ENCODE results near the gene INPP5E. TPM values are rescaled to one million over a fixed set of nuclear protein-coding genes. Genes with fewer than 3 reads are reported as not detected.

Gene INPP5E
- total and polyA plus RNA-seq, 8 donors = 3.2 to 32.1 (median 8.6) TPM

- intact Hi-C loops (cut with DNase I; ENCODE audit: low total_unique reads) = no loop called here
- no peak overlapping the region for H3K4me3 ChIP-seq
These were observed 4.0 kb upstream of the INPP5E start for GRCh38 chr9:136443687-136444086.

GRCh38 chr9:136443087-136443486 is 3.4 kb upstream of the INPP5E start:
- H3K27me3 ChIP-seq = no peaks in the 10 kb centered on the region
- DNase-seq = no peak
- peaks cover 11 to 20% (median 18%) of the 10 kb centered on the region in 4 donors for H3K4me1 ChIP-seq
- H3K36me3 ChIP-seq = peaks cover 67 to 79% (median 77%) of the 10 kb centered on the region in 4 donors
- 88 to 95% (median 93%) methylated on average over 14 to 15 of the region's 15 CpGs for WGBS, 5 donors
- no peak overlapping the region for H3K4me3 ChIP-seq
- no peaks in the 10 kb centered on the region for H3K9me3 ChIP-seq
- intact Hi-C loops (cut with DNase I; ENCODE audit: low total_unique reads) = no loop called here
- TF ChIP-seq POLR2AphosphoS5 (IDR thresholded peaks at IDR 0.05) = no peak
- TF ChIP-seq CTCF (IDR thresholded peaks at IDR 0.05) = no peak
- no peak for TF ChIP-seq EP300 (IDR thresholded peaks at IDR 0.05)
- TF ChIP-seq POLR2A (IDR thresholded peaks at IDR 0.05) = no peak
- no peak overlapping the region for H3K27ac ChIP-seq

More at GRCh38 chr9:136443687-136444086, 4.0 kb upstream of the INPP5E start:
- Histone ChIP-seq H3K27me3 (no peaks in the 10 kb centered on the region), H3K4me1 (peaks cover 5 to 14% (median 12%) of the 10 kb centered on the region in 4 donors), H3K36me3 (peaks cover 72 to 85% (median 83%) of the 10 kb centered on the region in 4 donors), H3K27ac (no peak overlapping the region), H3K9me3 (no peaks in the 10 kb centered on the region)
- WGBS, 5 donors = 89 to 95% (median 90%) methylated on average over 7 of the region's 7 CpGs
- no peak for TF ChIP-seq POLR2A (IDR thresholded peaks at IDR 0.05)
- TF ChIP-seq POLR2AphosphoS5 (IDR thresholded peaks at IDR 0.05) = no peak
- TF ChIP-seq EP300 (IDR thresholded peaks at IDR 0.05) = no peak
- no peak for TF ChIP-seq CTCF (IDR thresholded peaks at IDR 0.05)
- no peak for DNase-seq

- 77 to 82% (median 79%) methylated on average over 5 of the region's 5 CpGs for WGBS, 5 donors
- DNase-seq = no peak
- H3K4me3 ChIP-seq = no peak overlapping the region
- H3K36me3 ChIP-seq = peaks cover 60 to 71% (median 69%) of the 10 kb centered on the region in 4 donors
- TF ChIP-seq CTCF (IDR thresholded peaks at IDR 0.05) = no peak
- TF ChIP-seq EP300 (IDR thresholded peaks at IDR 0.05) = no peak
- no peak for TF ChIP-seq POLR2AphosphoS5 (IDR thresholded peaks at IDR 0.05)
- no peak for TF ChIP-seq POLR2A (IDR thresholded peaks at IDR 0.05)
- no peaks in the 10 kb centered on the region for H3K27me3 ChIP-seq
- peaks cover 19 to 28% (median 26%) of the 10 kb centered on the region in 4 donors for H3K4me1 ChIP-seq
- intact Hi-C loops (cut with DNase I; ENCODE audit: low total_unique reads) = no loop called here
- no peak overlapping the region for H3K27ac ChIP-seq
- H3K9me3 ChIP-seq = no peaks in the 10 kb centered on the region
These were observed 2.6 kb upstream of the INPP5E start for GRCh38 chr9:136442265-136442664.

- no peak for DNase-seq
- Histone ChIP-seq H3K36me3 (peaks cover 55 to 66% (median 64%) of the 10 kb centered on the region in 4 donors), H3K9me3 (no peaks in the 10 kb centered on the region), H3K4me3 (no peak overlapping the region), H3K27me3 (no peaks in the 10 kb centered on the region), H3K27ac (no peak overlapping the region), H3K4me1 (peaks cover 24 to 32% (median 31%) of the 10 kb centered on the region in 4 donors)
- 72 to 83% (median 76%) methylated on average over 15 to 17 of the region's 17 CpGs for WGBS, 5 donors
- intact Hi-C loops (cut with DNase I; ENCODE audit: low total_unique reads) = no loop called here
- TF ChIP-seq CTCF (IDR thresholded peaks at IDR 0.05) (no peak), EP300 (IDR thresholded peaks at IDR 0.05) (no peak), POLR2AphosphoS5 (IDR thresholded peaks at IDR 0.05) (no peak), POLR2A (IDR thresholded peaks at IDR 0.05) (no peak)
These were observed 2.1 kb upstream of the INPP5E start for GRCh38 chr9:136441681-136442245.
